Lung (tissue), 12 donors: Measurements from ENCODE around the gene ANO1. TPM values are rescaled to one million over a fixed set of nuclear protein-coding genes. Genes with fewer than 3 reads are reported as not detected.

Experiments used
- ATAC-seq: fragments of 200-7000 bp; cut with Tn5 transposase; one replicate; pipeline ENCODE4 v1.9.1; 2020; ENCODE audit warnings: moderate number of reproducible peaks; ENCODE audit not compliant: insufficient read depth, low FRiP score
- DNase-seq, 3 donors: peaks; one replicate each; pipeline ENCODE4 v3.0.0-alpha.2; 2013 to 2017
- H3K27ac ChIP-seq, 2 donors: one replicate each; pipeline ENCODE4 v1.5.1; 2013; ENCODE audit warnings: mild to moderate bottlenecking in 2 of 2, moderate library complexity in 2 of 2, control low read depth in 1 of 2, inconsistent platforms in 1 of 2, low read depth in 1 of 2, low read length in 1 of 2
- H3K27me3 ChIP-seq, 3 donors: one replicate each; pipeline ENCODE4 v1.5.1; 2013; ENCODE audit warnings: low read length in 2 of 3; ENCODE audit not compliant: control insufficient read depth in 3 of 3, insufficient read depth in 3 of 3
- H3K36me3 ChIP-seq, 4 donors: one replicate each; pipeline ENCODE4 v1.5.1; 2013; ENCODE audit warnings: low read length in 4 of 4, mild to moderate bottlenecking in 1 of 4, moderate library complexity in 1 of 4; ENCODE audit not compliant: control insufficient read depth in 4 of 4, insufficient read depth in 4 of 4
- H3K4me1 ChIP-seq, 5 donors: one replicate each; pipeline ENCODE4 v1.5.1; 2013; ENCODE audit warnings: low read length in 5 of 5, mild to moderate bottlenecking in 2 of 5, moderate library complexity in 1 of 5; ENCODE audit not compliant: control insufficient read depth in 5 of 5, insufficient read depth in 5 of 5
- H3K4me3 ChIP-seq: one replicate; pipeline ENCODE4 v1.5.1; 2013; ENCODE audit warnings: mild to moderate bottlenecking, control low read depth, moderate library complexity
- H3K9ac ChIP-seq, 2 donors: one replicate each; pipeline ENCODE4 v1.5.1; 2013; ENCODE audit warnings: low read length in 2 of 2, control low read depth in 1 of 2; ENCODE audit not compliant: insufficient read depth in 1 of 2
- H3K9me3 ChIP-seq, 4 donors: one replicate each; pipeline ENCODE4 v1.5.1; 2013; ENCODE audit warnings: low read length in 3 of 4, mild to moderate bottlenecking in 1 of 4, moderate library complexity in 1 of 4; ENCODE audit not compliant: control insufficient read depth in 4 of 4, insufficient read depth in 3 of 4
- WGBS, 2 donors: extraction: QIAGEN DNeasy Blood & Tissue Kit; methylation state at CpG; one replicate each; pipeline ENCODE4 v1.1.7; 2013; 5-methylcytosine and 5-hydroxymethylcytosine counted together
- polyA plus RNA-seq, 2 donors: library from polyadenylated mRNA; stranded (reverse); fragments of 200-250 nt; gene quantifications; one replicate each; pipeline ENCODE4 v1.2.1, GENCODE V29; 2013
- total RNA-seq, 2 donors: library from RNA; depleted of rRNA in 1 of 2; stranded (reverse); fragments of >200 nt in 1 of 2; gene quantifications; one replicate each; pipeline ENCODE4 v1.2.1, GENCODE V29; 2014 to 2021
- TF ChIP-seq, protein P1 (sequence below): IDR thresholded peaks from 2 replicates; pipeline ENCODE4 v1.5.1; 2012; ENCODE audit warnings: mild to moderate bottlenecking; ENCODE audit errors: control extremely low read depth, extremely low read depth
- donor health status: control.
- donor health status: control.
- donor health status: Bipolar disorder and iron deficiency.
- donor health status: healthy.
- donor health status: DM: yes; HTN: yes; CAD: no.

Gene ANO1
- total and polyA plus RNA-seq, 4 donors, result 1.2 to 10.8 (median 5.5) TPM

DNA sequence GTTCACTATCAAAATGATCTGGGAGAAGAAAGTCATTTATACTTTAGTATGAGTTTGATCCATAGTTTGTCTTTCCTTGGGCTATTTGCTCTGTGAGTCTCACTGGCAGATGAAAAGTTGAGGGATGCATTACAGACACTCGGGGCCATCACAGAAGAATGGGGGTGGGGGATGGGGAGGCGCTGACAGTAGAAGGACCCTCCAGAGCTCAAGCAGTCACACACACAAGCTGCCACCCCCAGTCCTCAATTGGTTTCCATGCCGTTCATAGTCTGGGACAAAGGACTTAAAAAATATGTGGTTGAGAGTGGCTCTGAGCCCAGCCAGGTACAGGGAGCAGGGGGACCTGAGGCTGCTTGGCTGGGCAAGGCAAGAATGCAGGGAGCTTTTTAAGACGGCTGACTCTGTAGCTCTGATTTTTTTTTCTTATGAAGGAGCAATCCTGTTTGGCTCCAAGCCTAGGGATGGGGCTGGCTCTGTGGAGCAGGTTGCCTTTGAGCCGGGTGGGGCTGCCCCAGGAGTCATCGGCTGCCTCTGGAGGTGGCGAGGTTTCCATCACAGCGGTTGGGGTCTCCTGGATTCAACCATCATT is 13.3 kb upstream of the ANO1 start:
- ATAC-seq (no peak), DNase-seq (no peak)
- H3K9me3 ChIP-seq, result peaks cover 0 to 1% (median 0%) of the 10 kb centered on the region in 4 donors
- no peaks in the 10 kb centered on the region for H3K27me3 ChIP-seq
- H3K36me3 ChIP-seq, result no peaks in the 10 kb centered on the region
- H3K27ac ChIP-seq, result no peak overlapping the region
- H3K4me1 ChIP-seq, result peaks cover 0 to 11% (median 0%) of the 10 kb centered on the region in 5 donors
- TF ChIP-seq, protein P1, sequence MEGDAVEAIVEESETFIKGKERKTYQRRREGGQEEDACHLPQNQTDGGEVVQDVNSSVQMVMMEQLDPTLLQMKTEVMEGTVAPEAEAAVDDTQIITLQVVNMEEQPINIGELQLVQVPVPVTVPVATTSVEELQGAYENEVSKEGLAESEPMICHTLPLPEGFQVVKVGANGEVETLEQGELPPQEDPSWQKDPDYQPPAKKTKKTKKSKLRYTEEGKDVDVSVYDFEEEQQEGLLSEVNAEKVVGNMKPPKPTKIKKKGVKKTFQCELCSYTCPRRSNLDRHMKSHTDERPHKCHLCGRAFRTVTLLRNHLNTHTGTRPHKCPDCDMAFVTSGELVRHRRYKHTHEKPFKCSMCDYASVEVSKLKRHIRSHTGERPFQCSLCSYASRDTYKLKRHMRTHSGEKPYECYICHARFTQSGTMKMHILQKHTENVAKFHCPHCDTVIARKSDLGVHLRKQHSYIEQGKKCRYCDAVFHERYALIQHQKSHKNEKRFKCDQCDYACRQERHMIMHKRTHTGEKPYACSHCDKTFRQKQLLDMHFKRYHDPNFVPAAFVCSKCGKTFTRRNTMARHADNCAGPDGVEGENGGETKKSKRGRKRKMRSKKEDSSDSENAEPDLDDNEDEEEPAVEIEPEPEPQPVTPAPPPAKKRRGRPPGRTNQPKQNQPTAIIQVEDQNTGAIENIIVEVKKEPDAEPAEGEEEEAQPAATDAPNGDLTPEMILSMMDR, result no peak
- H3K9ac ChIP-seq, result no peak overlapping the region
- 68 to 78% methylated on average over 8 of the region's 8 CpGs for WGBS, 2 donors
- H3K4me3 ChIP-seq, result no peak overlapping the region

DNA sequence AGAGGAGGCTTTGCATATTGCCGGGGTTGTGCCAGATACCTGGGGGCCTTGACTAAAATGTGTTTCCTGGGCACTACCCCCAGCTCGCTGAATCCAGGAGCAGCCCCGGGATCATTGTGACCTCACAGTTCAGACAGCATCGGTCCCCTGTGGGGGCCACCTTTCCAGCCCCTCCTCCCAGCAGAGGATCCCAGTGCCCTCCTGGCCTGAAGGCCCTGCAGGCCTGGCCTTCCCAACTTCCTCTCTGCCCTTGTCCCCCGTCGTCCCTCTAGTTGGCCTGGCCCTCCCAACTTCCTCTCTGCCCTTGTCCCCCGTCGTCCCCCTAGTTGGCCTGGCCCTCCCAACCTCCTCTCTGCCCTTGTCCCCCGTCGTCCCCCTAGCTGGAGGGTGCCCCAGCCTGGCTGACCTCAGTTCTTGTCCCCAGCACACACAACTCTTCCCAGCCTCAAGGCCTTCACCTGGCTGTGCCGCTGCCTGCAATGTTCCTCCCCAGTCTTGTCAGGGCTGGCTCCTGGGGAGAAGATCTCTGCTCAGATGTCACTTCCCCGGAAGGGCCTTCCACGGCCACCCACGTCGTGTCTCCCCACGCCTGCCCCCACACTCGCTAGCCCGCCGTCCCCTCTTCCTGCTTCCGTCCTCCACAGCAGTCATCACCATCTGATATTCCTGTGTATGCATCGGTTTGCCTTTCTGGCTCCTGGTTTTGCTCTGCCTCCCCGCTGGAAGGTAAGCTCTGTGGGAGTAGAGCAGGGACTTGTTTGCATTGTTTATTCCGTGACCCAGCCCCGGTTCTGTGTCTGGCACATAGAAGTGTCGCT is 12.6 kb upstream of the ANO1 start:
- Histone ChIP-seq H3K4me1 (peaks cover 0 to 11% (median 0%) of the 10 kb centered on the region in 5 donors), H3K9ac (no peak overlapping the region), H3K27me3 (no peaks in the 10 kb centered on the region), H3K36me3 (no peaks in the 10 kb centered on the region), H3K27ac (no peak overlapping the region), H3K4me3 (no peak overlapping the region), H3K9me3 (peaks cover 0 to under 1% (median 0%) of the 10 kb centered on the region in 4 donors)
- TF ChIP-seq, protein P1, result no peak
- WGBS, 2 donors, result 73 to 77% methylated on average over 25 of the region's 25 CpGs
- no peak for ATAC-seq
- no peak for DNase-seq

DNA sequence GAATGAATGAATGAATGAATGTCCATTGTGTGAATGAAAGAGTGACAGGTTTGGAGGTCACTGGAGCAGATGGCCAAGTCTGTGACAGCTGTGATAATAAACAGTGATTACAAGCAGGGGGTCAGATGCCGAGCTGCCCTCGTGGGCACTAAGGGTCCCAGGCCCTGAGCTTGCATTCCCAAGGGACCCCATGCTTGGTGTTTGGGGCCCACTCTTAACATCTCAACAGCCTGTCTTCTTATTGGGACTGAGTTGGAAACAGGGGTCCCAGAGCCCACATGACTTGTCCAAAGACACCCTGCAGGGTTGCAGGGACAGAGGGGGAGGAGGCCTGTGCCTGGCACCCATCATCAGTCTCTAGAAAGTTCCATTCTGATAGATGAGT is 12.0 kb upstream of the ANO1 start:
- WGBS, 2 donors, result 88 to 92% methylated on average over 2 of the region's 2 CpGs

More for the DNA sequence above, 12.0 kb upstream of the ANO1 start:
- Histone ChIP-seq H3K4me3 (no peak overlapping the region), H3K9ac (no peak overlapping the region), H3K4me1 (peaks cover 0 to 11% (median 0%) of the 10 kb centered on the region in 5 donors), H3K9me3 (no peaks in the 10 kb centered on the region), H3K36me3 (no peaks in the 10 kb centered on the region), H3K27me3 (no peaks in the 10 kb centered on the region), H3K27ac (no peak overlapping the region)
- ATAC-seq (no peak), DNase-seq (no peak)
- TF ChIP-seq, protein P1, result no peak
